AG09319 (cell line): ENCODE data around the gene KCTD14.
"Not testable (repeated sequence)": the region's sequence is repeated elsewhere in the genome, so short reads cannot be mapped to it uniquely, and the experiment has no call there.

Experiments
- DNase-seq: peaks from one replicate; pipeline ENCODE4 v3.0.0-alpha.2; 2010; ENCODE audit warnings: low read depth; ENCODE audit errors: extremely low read depth
- TF ChIP-seq, protein P1 (sequence below): IDR thresholded peaks from 2 replicates; pipeline ENCODE4 v1.5.1; 2011; ENCODE audit warnings: low read depth, mild to moderate bottlenecking, inconsistent platforms, low read length, moderate library complexity

KCTD14 gene

DNA sequence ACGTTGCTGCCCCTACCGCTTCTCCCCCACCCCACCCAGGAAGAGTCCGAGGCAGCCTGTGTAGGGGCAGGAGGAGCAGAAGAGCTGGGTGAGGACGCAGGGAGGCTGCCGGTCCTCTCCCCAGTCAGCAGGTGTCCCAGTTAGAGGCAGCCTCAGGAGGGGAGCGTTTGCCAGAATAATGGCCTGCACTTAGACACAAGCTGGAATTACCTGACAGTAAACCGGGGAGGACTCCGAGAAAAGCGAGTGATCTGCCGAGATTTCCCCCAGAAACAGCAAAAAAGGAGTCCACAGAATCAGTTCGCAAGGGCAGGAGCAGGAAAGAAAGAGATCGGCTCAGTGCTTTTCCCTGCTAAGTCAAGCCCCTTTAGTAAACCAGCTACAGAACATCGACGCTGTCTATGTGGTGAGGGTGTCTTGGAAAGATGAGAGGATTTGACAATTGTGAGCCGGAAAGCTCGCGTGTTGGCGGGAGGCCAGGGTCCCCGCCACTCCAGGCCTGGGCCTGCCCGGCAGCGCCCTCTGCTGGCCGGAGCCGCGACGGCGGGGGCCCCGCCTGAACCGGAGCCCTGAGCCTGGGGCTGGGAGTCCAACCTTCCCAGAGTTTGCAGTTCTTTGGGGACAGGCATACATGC lies 22.9 kb upstream of the KCTD14 start:
- TF ChIP-seq, protein P1, sequence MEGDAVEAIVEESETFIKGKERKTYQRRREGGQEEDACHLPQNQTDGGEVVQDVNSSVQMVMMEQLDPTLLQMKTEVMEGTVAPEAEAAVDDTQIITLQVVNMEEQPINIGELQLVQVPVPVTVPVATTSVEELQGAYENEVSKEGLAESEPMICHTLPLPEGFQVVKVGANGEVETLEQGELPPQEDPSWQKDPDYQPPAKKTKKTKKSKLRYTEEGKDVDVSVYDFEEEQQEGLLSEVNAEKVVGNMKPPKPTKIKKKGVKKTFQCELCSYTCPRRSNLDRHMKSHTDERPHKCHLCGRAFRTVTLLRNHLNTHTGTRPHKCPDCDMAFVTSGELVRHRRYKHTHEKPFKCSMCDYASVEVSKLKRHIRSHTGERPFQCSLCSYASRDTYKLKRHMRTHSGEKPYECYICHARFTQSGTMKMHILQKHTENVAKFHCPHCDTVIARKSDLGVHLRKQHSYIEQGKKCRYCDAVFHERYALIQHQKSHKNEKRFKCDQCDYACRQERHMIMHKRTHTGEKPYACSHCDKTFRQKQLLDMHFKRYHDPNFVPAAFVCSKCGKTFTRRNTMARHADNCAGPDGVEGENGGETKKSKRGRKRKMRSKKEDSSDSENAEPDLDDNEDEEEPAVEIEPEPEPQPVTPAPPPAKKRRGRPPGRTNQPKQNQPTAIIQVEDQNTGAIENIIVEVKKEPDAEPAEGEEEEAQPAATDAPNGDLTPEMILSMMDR, result peak; percentile 79
- no peak for DNase-seq

DNA sequence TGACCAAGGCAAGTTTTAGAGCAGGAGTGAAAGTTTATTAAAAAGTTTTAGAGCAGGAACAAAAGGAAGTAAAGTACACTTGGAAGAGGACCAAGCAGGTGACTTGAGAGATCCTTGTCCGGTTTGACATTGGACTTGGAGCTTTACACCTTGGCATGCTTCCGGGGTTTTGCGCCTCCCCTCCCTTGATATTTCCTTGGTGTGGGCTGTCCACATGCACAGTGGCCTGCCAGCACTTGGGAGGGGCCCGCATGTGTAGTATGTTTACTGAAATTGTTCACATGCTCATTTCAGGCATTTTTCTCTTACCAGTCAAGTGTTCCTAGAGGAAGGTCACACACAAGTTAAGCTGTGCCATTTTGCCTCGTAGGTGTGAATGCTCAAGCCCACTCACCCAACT lies 21.6 kb upstream of the KCTD14 start:
- TF ChIP-seq, protein P1, result no peak
- DNase-seq, result no peak

DNA sequence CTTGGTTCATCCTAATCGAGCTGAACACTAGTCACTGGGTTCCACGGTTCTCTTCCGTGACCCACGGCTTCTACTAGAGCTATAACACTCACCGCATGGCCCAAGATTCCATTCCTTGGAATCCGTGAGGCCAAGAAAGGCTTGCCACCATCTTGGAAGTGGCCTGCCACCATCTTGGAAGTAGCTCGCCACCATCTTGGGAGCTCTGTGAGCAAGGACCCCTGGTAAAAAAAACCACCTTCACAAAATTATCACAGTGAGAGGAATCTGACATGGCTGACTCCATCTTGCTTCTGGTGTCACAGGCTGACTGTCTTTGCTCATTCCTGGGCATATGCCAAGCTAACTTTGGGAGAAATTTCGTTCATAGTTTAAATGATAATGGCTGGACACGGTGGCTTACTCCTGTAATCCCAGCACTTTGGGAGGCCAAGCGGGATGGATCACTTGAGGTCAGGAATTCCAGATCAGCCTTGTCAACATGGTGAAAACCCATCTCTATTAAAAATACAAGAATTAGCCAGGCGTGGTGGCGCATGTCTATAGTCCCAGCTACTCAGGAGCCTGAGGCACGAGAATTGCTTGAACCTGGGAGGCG lies 18.9 kb upstream of the KCTD14 start:
- TF ChIP-seq, protein P1, result no peak
- DNase-seq, result no peak

DNA sequence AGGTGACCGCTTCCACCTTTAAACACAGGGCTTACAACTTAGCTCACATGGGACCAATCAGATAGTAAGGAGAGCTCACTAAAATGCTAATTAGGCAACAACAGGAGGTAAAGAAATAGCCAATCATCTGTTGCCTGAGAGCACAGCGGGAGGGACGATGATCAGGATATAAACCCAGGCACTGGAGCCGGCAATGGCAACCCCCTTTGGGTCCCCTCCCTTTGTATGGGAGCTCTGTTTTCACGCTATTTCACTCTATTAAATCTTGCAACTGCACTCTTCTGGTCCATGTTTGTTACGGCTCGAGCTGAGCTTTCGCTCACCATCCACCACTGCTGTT lies 18.3 kb upstream of the KCTD14 start:
- not testable (repeated sequence) for DNase-seq

DNA sequence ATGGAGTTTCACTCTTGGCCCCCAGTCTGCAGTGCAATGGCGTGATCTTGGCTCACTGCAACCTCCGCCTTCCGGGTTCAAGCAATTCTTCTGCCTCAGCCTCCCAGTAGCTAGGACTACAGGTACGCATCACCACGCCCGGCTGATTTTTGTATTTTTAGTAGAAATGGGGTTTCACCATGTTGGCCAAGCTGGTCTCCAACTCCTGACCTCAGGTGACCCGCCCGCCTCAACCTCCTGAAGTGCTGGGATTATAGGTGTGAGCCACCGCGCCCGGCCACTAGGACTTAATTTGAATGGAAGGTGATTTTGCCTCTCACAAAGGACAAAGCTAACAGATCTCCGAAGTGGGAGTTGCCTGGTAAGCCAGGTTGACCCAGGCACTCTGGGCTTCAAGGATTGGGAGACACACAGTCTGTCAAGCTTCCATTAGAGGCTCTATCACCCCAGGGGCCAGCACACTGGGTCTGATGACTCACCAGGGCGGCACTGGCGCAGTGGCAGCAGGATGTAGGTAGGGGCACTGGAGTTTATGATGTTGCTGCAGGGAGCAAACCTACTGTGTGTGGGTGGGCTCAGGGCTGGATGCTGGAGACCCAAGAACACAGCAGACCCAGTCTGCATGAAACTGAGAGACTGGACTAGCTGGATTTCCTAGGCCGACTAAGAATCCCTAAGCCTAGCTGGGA lies 17.8 kb upstream of the KCTD14 start:
- TF ChIP-seq, protein P1, result no peak

DNA sequence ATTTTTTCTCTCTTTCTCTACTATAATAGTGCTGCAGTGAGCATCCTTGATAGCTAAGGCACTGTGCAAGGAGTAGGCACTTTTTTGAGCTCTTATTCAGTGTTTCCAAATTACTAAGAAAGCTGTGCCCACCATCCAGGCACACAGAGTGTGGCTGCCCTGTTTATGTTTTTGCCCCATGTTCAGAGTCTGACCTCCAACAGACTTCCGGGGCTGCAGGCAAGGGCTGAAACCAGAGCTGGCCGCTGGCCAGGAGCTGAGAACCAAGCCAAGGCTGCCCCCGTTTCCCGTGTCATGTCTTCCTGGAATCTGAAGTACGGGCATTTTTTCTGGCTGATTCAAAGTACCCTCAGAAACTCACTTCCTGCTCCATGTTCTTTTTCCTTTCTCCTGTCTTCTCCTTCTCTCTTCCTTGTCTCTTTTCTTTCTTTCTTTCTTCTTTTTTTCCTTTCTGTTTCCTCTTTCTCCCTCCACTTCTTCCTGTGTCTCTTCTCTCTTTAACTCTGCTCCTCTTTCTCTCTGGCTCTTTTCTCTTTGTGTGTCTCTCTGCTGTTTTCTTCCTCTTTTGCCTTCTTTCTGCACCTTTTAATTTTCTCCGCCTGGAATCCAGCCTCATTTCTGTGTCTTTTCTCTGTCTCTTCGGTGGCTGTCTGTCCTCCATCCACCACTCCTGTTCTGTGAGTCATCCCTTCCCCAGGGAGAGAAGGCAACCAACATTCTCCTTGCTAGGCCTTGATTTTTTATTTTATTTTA lies 17.0 kb upstream of the KCTD14 start:
- peak; percentile 54 for DNase-seq

More for the DNA sequence above, 17.8 kb upstream of the KCTD14 start:
- no peak for DNase-seq

DNA sequence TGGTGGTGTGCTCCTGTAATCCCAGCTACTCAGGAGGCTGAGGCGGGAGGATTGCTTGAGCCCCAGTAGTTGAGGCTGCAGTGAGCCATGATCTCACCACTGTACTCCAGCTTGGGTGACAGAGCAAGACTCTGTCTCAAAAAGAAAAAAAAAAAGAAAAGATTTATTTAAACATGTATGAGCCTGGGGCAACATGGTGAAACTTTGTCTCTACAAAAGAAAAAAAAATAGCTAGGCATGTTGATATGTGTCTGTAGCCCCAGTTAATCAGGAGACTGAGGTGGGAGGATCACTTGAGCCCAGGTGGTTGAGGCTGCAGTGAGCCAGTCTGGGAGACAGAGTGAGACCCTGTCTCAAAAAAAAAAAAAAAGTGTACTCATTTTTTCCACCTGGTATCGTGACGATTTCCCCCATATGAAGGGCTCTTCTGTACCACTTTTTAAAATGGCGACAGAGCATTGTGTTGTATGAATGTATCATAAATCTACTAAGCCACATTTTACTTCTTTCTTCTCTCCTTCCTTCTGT lies 16.4 kb upstream of the KCTD14 start:
- no peak for DNase-seq
- TF ChIP-seq, protein P1, result no peak

More for the DNA sequence above, 17.0 kb upstream of the KCTD14 start:
- TF ChIP-seq, protein P1, result no peak
